HepG2 (cell line): ENCODE data around the gene VAV2. TPM values are rescaled to one million over a fixed set of nuclear protein-coding genes. Genes with fewer than 3 reads are reported as not detected.

ENCODE experiments used
- ATAC-seq: fragments of 200-7000 bp; cut with Tn5 transposase; 3 replicates; pipeline ENCODE4 v1.9.1; 2020; ENCODE audit warnings: mild to moderate bottlenecking, moderate library complexity
- BruUV-seq: library from RNA; stranded (reverse); fragments of 400-500 nt; replicated peaks from 2 replicates; lab custom pipeline; 2021; lab: Mats Ljungman, UMichigan
- CTCF ChIA-PET: fragments of 300-600 bp; formaldehyde crosslinking; extraction: SDS; loops from one replicate; lab custom pipeline; 2021; ENCODE audit warnings: low total read pairs, inconsistent platforms, low intra/inter-chr PET ratio; lab: Yijun Ruan, JAX
- POLR2A ChIA-PET: fragments of 350-600 bp; sonication (Branson Sonifier 250); formaldehyde crosslinking; loops from one replicate; lab custom pipeline; 2020; ENCODE audit warnings: antibody characterized with exemption, inconsistent platforms; lab: Yijun Ruan, JAX
- DNase-seq: peaks from one replicate; pipeline ENCODE4 v3.0.0-alpha.2; 2015; ENCODE audit warnings: low spot score
- FAIRE-seq: peaks from 3 replicates; lab custom pipeline; 2011; peaks lifted over from hg19 to GRCh38; lab: Jason Lieb, UNC
- H2AFZ ChIP-seq: one replicate; pipeline ENCODE4 v1.6.1; 2011; ENCODE audit warnings: low read length, inconsistent platforms
- H3K27ac ChIP-seq: fragments of 300-600 bp; 3 replicates; pipeline ENCODE4 v1.8.0; 2011; ENCODE audit warnings: mixed run types, mild to moderate bottlenecking, mixed read lengths, low read length, inconsistent platforms; ENCODE audit not compliant: insufficient read depth; ENCODE audit errors: extremely low read length
- H3K27me3 ChIP-seq, 2 experiments: fragments of 200-600 bp in 1 of 2; 2 replicates in 1 of 2; 3 replicates in 1 of 2; pipeline versions ENCODE4 v1.6.0 to v1.8.0; 2011; ENCODE audit warnings: low read length in 2 of 2, mild to moderate bottlenecking in 2 of 2, moderate library complexity in 2 of 2, inconsistent platforms in 1 of 2; ENCODE audit not compliant: insufficient read depth in 2 of 2, control insufficient read depth in 1 of 2
- H3K36me3 ChIP-seq, 2 experiments: fragments of 200-600 bp in 1 of 2; replicated peaks in 1 of 2; 2 replicates in 1 of 2; 3 replicates in 1 of 2; pipeline versions ENCODE4 v1.5.1 to v1.8.0; 2011; ENCODE audit warnings: low read length in 2 of 2, inconsistent platforms in 1 of 2; ENCODE audit not compliant: insufficient read depth in 2 of 2, control insufficient read depth in 1 of 2
- H3K4me1 ChIP-seq: 2 replicates; pipeline ENCODE4 v1.5.1; 2012; ENCODE audit warnings: low read length, inconsistent platforms; ENCODE audit not compliant: insufficient read depth
- H3K4me2 ChIP-seq: 2 replicates; pipeline ENCODE4 v1.6.0; 2011; ENCODE audit warnings: low read depth, low read length, inconsistent platforms
- H3K4me3 ChIP-seq, 3 experiments: fragments of 200-600 bp in 1 of 3; sonication (generic), shearing (Covaris generic) in 1 of 3; replicated peaks in 1 of 3; 2 replicates each; pipeline ENCODE4 v1.5.1; 2011 to 2016; ENCODE audit warnings: low read length in 3 of 3, inconsistent platforms in 2 of 3, low read depth in 2 of 3, mild to moderate bottlenecking in 2 of 3, control low read depth in 1 of 3, mixed read lengths in 1 of 3; ENCODE audit not compliant: insufficient read depth in 1 of 3
- H3K79me2 ChIP-seq: one replicate; pipeline ENCODE4 v1.6.1; 2011; ENCODE audit warnings: low read length, inconsistent platforms; ENCODE audit not compliant: insufficient read depth
- H3K9ac ChIP-seq: 2 replicates; pipeline ENCODE4 v1.6.0; 2011; ENCODE audit warnings: mild to moderate bottlenecking, low read depth, low read length, inconsistent platforms; ENCODE audit not compliant: insufficient read depth
- H3K9me3 ChIP-seq: 2 replicates; pipeline ENCODE4 v1.5.1; 2012; ENCODE audit warnings: mild to moderate bottlenecking, low read length
- H4K20me1 ChIP-seq: 2 replicates; pipeline ENCODE4 v1.6.0; 2011; ENCODE audit warnings: inconsistent platforms, mild to moderate bottlenecking, low read length, moderate library complexity; ENCODE audit not compliant: insufficient read depth
- AGO2 ChIP-seq: fragments of 200-400 bp; formaldehyde crosslinking; optimal IDR thresholded peaks from 2 replicates; pipeline ENCODE3; 2017; ENCODE audit warnings: mild to moderate bottlenecking, low read depth, low read length, moderate library complexity
- BORCS8-MEF2B ChIP-seq: sonication (generic); formaldehyde crosslinking; IDR thresholded peaks from 2 replicates; pipeline ENCODE4 v1.8.0; 2022; ENCODE audit warnings: mild to moderate bottlenecking, missing genetic modification reagents
- HNF4G ChIP-seq, 2 experiments: sonication (generic) in 1 of 2; formaldehyde crosslinking in 1 of 2; IDR thresholded peaks; 2 replicates each; pipeline versions ENCODE4 v1.4.0 to v1.6.1; 2011 to 2020; ENCODE audit warnings: borderline replicate concordance in 2 of 2, low read depth in 2 of 2, mild to moderate bottlenecking in 2 of 2, low read length in 1 of 2, missing genetic modification reagents in 1 of 2, moderate library complexity in 1 of 2
- WGBS: methylation state at CpG from one replicate; pipeline ENCODE4 v1.1.6; 2017; ENCODE audit warnings: low lambda C conversion rate; 5-methylcytosine and 5-hydroxymethylcytosine counted together
- in situ Hi-C: cut with HindIII; loops from 2 replicates; pipeline ENCODE4 v1.10.0; 2017; ENCODE audit warnings: low pct_unique_long_range_greater_than_20kb; ENCODE audit not compliant: extremely low pct_ligation_motif_present
- intact Hi-C: fragments of 100-400 bp; cut with micrococcal nuclease; formaldehyde crosslinking; loops from one replicate; pipeline ENCODE4 v1.10.0; 2022; ENCODE audit not compliant: unreplicated experiment
- polyA plus RNA-seq, 8 experiments: library from polyadenylated mRNA; depleted of rRNA in 3 of 8; stranded (reverse) in 7 of 8; unstranded in 1 of 8; fragments of >200 nt; fragmentation: Illumina TruSeq in 4 of 8; extraction: Trizol in 4 of 8; gene quantifications; 2 replicates each; pipeline versions ENCODE4 v1.2.1 to v1.2.3, GENCODE V29; 2011 to 2016; ENCODE audit warnings: low read depth in 4 of 8, missing spikeins in 1 of 8, mixed read lengths in 1 of 8; ENCODE audit not compliant: insufficient read depth in 1 of 8
- total RNA-seq, 5 experiments: library from RNA; depleted of rRNA; stranded (reverse); fragments of >200 nt; fragmentation: Illumina TruSeq; extraction: Trizol; gene quantifications; 2 replicates each; pipeline ENCODE4 v1.2.3, GENCODE V29; 2016; ENCODE audit warnings: low read depth in 1 of 5

The VAV2 gene
- total and polyA plus RNA-seq, 2 of the 13 experiments (the other 11 are each of a cell fraction or from before 2014, with no cell fraction given), result 22.5 to 22.9 TPM

DNA sequence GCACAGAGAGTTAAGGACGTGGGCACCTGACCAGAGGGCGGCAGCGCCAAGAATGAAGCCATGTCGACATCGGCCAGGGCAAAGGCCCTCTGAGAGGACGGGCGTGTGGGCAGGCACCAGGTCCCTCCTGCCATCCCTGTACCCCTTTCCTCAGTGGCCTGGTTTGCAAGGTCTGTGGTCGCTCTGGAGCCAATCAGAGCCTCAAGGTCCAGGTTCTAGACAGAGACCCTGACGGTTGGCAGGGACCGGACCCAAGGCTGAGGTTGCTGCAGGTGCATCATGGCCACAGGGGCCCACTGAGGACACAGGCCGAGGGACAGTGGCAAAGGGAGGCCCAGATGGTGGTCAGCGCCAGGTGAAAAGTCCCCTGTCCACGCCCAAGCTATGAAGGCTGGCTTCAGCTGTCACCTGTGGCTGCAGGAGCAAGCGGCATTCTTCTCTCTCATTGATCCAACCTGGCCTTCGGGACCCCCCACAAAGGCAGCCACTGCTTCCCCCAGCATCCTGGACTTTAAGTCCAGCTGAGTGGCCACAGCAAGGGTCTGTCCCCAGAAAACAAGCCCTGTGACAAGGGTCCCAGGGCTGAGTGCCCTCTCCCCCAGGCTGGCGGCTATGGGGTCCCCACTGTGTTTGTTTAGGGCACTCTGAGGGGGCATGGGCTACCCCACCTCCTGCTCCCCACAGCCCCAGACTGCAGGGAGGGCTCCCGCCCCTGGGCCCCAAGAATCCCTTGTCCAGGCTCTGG lies 48.9 kb downstream of the VAV2 start:
- H3K4me2 ChIP-seq, result no peak overlapping the region
- intact Hi-C loops (no loop called here), in situ Hi-C loops (no loop called here)
- no peak overlapping the region for H3K27ac ChIP-seq
- ATAC-seq (no peak), DNase-seq (no peak), FAIRE-seq (no peak)
- H3K4me3 ChIP-seq, result no peak overlapping the region
- no peaks in the 10 kb centered on the region for H3K4me1 ChIP-seq
- ChIA-PET POLR2A (no interaction called here), CTCF (no interaction called here)
- H3K9me3 ChIP-seq, result no peaks in the 10 kb centered on the region
- 100% methylated on average over 5 of the region's 17 CpGs for WGBS
- H3K79me2 ChIP-seq, result peaks cover 68% of the 10 kb centered on the region
- H3K9ac ChIP-seq, result no peak overlapping the region
- H4K20me1 ChIP-seq, result peaks cover 21% of the 10 kb centered on the region; the same call in 1 of the 2 replicates
- peaks cover 9 to 31% of the 10 kb centered on the region in 2 experiments; a peak in 4 of 5 replicates for H3K36me3 ChIP-seq
- no peak overlapping the region for H2AFZ ChIP-seq
- no peaks in the 10 kb centered on the region for H3K27me3 ChIP-seq
- no TSS peak for BruUV-seq
- peak; percentile 1 for TF ChIP-seq AGO2
- no peak for TF ChIP-seq HNF4G (IDR thresholded peaks at IDR 0.05; ENCODE audit: borderline replicate concordance, low read depth, low read length)
- no peak for TF ChIP-seq HNF4G (CRISPR knock-in tag; IDR thresholded peaks at IDR 0.05; ENCODE audit: borderline replicate concordance, low read depth)
- TF ChIP-seq, all 625 proteins: peak for 1

DNA sequence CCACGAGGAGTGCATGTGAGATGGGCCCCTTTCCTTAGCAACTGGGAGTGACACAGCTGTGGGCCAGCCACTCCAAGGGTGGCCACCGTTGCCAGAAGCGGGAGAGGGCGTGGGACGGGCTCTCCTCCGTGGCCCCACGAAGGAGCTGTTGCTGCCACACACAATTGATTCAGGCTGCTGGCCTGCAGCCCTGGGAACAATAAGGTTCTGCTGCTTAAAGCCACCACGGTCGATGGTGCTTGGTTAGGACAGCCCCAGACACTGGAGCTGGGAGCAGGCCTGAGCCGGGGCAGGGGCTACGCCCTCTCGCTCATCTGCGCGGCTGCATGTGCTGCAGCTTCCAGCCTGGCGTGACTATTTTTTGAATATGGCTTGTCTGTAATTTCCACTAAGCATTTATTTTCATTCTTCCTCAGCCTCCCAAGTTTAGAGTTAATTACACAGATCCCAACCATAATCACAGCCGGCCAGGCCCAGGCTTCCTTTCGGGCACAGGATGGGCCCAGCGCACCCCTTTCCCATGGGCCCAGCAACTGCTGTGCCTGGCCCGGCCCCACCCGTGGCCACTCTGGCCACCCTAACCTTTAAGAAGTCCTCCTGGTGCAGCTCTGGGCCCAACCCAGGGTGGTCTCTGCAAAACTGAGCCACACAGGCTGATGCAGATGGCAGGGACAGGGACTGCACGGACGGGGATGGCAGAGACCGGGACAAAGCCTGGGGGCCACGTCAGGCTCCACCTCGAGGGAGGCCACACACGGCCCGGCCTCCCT lies 49.7 kb downstream of the VAV2 start:
- no peaks in the 10 kb centered on the region for H3K4me1 ChIP-seq
- peaks cover 21% of the 10 kb centered on the region; the same call in 1 of the 2 replicates for H4K20me1 ChIP-seq
- no peak overlapping the region for H3K4me3 ChIP-seq
- WGBS, result 95% methylated on average over 13 of the region's 27 CpGs
- ChIA-PET POLR2A (no interaction called here), CTCF (no interaction called here)
- in situ Hi-C loops (no loop called here), intact Hi-C loops (no loop called here)
- DNase-seq (no peak), ATAC-seq (no peak), FAIRE-seq (no peak)
- peaks cover 12 to 32% of the 10 kb centered on the region in 2 experiments; a peak in 4 of 5 replicates for H3K36me3 ChIP-seq
- H2AFZ ChIP-seq, result no peak overlapping the region
- no peak overlapping the region for H3K4me2 ChIP-seq
- H3K79me2 ChIP-seq, result peaks cover 63% of the 10 kb centered on the region
- no peak overlapping the region for H3K9ac ChIP-seq
- TF ChIP-seq BORCS8-MEF2B (CRISPR knock-in tag) (no peak), AGO2 (peak; percentile 57)
- H3K27ac ChIP-seq, result no peak overlapping the region
- BruUV-seq, result no TSS peak
- H3K27me3 ChIP-seq, result no peaks in the 10 kb centered on the region
- H3K9me3 ChIP-seq, result no peaks in the 10 kb centered on the region
